Measurements from ENCODE around the gene GSK3B.

- no peak for TF ChIP-seq CTCF (conservative IDR thresholded peaks at IDR 0.05; ENCODE audit: low read depth, low read length)
- TF ChIP-seq EZH2 (IDR thresholded peaks at IDR 0.05; ENCODE audit: borderline replicate concordance, low read depth, low read length, poor library complexity, severe bottlenecking) = no peak
Measured at GRCh38 chr3:120140098-120140742, 46.0 kb upstream of the GSK3B start.
